DND-41 (cell line): ENCODE data around the gene ZNF688.

Experiments used
- ATAC-seq: fragments of 200-7000 bp; cut with Tn5 transposase; 3 replicates; pipeline ENCODE4 v1.9.1; 2021; ENCODE audit warnings: low read depth; ENCODE audit not compliant: insufficient read depth
- DNase-seq: peaks from one replicate; pipeline ENCODE4 v3.0.0-alpha.2; 2020
- H2AFZ ChIP-seq: 2 replicates; pipeline ENCODE4 v1.6.0; 2012; ENCODE audit warnings: low read depth, low read length
- H3K27ac ChIP-seq: 2 replicates; pipeline ENCODE4 v1.5.1; 2012; ENCODE audit warnings: low read length, inconsistent platforms
- H3K27me3 ChIP-seq: fragments of 200-600 bp; sonication (generic); 2 replicates; pipeline ENCODE4 v1.6.0; 2012; ENCODE audit warnings: low read length, mild to moderate bottlenecking, inconsistent platforms; ENCODE audit not compliant: insufficient read depth, poor library complexity
- H3K36me3 ChIP-seq: 2 replicates; pipeline ENCODE4 v1.5.1; 2012; ENCODE audit warnings: low read length, inconsistent platforms; ENCODE audit not compliant: insufficient read depth
- H3K4me1 ChIP-seq: 2 replicates; pipeline ENCODE4 v1.5.1; 2012; ENCODE audit warnings: mild to moderate bottlenecking, low read length; ENCODE audit not compliant: insufficient read depth
- H3K4me2 ChIP-seq: 2 replicates; pipeline ENCODE4 v1.6.0; 2012; ENCODE audit warnings: mild to moderate bottlenecking, moderate library complexity, low read length, inconsistent platforms; ENCODE audit not compliant: insufficient read depth
- H3K4me3 ChIP-seq, 2 experiments: fragments of 200-600 bp in 1 of 2; shearing (Covaris generic) in 1 of 2; 2 replicates each; pipeline ENCODE4 v1.5.1; 2012 to 2016; ENCODE audit warnings: inconsistent platforms in 2 of 2, low read length in 2 of 2, mild to moderate bottlenecking in 2 of 2, low read depth in 1 of 2, moderate library complexity in 1 of 2
- H3K79me2 ChIP-seq: 2 replicates; pipeline ENCODE4 v1.6.0; 2012; ENCODE audit warnings: low read length, inconsistent platforms; ENCODE audit not compliant: insufficient read depth
- H3K9ac ChIP-seq: 2 replicates; pipeline ENCODE4 v1.6.0; 2012; ENCODE audit warnings: low read depth, mild to moderate bottlenecking, inconsistent platforms, low read length, moderate library complexity
- H3K9me3 ChIP-seq: 2 replicates; pipeline ENCODE4 v1.5.1; 2012; ENCODE audit warnings: low read length, moderate library complexity, mild to moderate bottlenecking, inconsistent platforms; ENCODE audit not compliant: insufficient read depth, severe bottlenecking
- H4K20me1 ChIP-seq: 2 replicates; pipeline ENCODE4 v1.6.0; 2012; ENCODE audit warnings: low read length; ENCODE audit not compliant: insufficient read depth
- EZH2 ChIP-seq: IDR thresholded peaks from 3 replicates; pipeline ENCODE4 v1.6.1; 2012; ENCODE audit warnings: borderline replicate concordance, low read depth, mild to moderate bottlenecking, moderate library complexity, low read length, inconsistent platforms; ENCODE audit not compliant: severe bottlenecking
- TF ChIP-seq, protein P1 (sequence below): IDR thresholded peaks from 2 replicates; pipeline ENCODE4 v1.5.1; 2012; ENCODE audit warnings: borderline replicate concordance, low read length, moderate library complexity, mild to moderate bottlenecking; ENCODE audit not compliant: poor library complexity, severe bottlenecking; ENCODE audit errors: extremely low read depth

Gene ZNF688

DNA sequence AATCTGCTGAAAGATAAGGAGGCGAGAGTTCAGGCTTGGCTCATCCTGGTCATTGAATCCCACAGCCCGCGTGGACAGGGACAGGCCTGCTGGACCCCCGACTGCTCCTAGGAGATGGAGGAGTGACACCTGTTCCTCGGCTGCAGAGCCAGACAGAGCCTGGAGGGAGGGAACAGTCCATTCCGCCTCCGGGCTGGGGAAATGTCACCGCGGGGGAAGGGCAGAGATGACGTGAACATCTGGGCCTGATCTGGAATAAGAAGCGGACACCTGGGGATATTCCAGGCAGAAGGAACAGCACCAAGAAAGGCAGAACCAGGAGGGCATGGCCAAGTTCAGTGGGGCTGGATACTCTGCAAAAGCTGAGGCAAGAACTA, 38.4 kb downstream of the ZNF688 start:
- H3K36me3 ChIP-seq, result peaks cover 43% of the 10 kb centered on the region
- TF ChIP-seq EZH2, result no peak
- TF ChIP-seq, protein P1, sequence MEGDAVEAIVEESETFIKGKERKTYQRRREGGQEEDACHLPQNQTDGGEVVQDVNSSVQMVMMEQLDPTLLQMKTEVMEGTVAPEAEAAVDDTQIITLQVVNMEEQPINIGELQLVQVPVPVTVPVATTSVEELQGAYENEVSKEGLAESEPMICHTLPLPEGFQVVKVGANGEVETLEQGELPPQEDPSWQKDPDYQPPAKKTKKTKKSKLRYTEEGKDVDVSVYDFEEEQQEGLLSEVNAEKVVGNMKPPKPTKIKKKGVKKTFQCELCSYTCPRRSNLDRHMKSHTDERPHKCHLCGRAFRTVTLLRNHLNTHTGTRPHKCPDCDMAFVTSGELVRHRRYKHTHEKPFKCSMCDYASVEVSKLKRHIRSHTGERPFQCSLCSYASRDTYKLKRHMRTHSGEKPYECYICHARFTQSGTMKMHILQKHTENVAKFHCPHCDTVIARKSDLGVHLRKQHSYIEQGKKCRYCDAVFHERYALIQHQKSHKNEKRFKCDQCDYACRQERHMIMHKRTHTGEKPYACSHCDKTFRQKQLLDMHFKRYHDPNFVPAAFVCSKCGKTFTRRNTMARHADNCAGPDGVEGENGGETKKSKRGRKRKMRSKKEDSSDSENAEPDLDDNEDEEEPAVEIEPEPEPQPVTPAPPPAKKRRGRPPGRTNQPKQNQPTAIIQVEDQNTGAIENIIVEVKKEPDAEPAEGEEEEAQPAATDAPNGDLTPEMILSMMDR, result no peak
- H3K4me1 ChIP-seq, result peaks cover 47% of the 10 kb centered on the region
- no peak overlapping the region for H2AFZ ChIP-seq
- ATAC-seq, result no peak
- H3K79me2 ChIP-seq, result peaks cover 50% of the 10 kb centered on the region
- H3K9ac ChIP-seq, result peak overlapping the region; percentile 70
- H4K20me1 ChIP-seq, result no peaks in the 10 kb centered on the region
- no peaks in the 10 kb centered on the region for H3K9me3 ChIP-seq
- H3K27me3 ChIP-seq, result no peaks in the 10 kb centered on the region
- peak overlapping the region; percentile 66 for H3K4me2 ChIP-seq
- H3K4me3 ChIP-seq, result peak overlapping the region in 1 of 2 experiments; percentile 71; a peak in 2 of 4 replicates
- DNase-seq, result no peak
- H3K27ac ChIP-seq, result peak overlapping the region; percentile 49

DNA sequence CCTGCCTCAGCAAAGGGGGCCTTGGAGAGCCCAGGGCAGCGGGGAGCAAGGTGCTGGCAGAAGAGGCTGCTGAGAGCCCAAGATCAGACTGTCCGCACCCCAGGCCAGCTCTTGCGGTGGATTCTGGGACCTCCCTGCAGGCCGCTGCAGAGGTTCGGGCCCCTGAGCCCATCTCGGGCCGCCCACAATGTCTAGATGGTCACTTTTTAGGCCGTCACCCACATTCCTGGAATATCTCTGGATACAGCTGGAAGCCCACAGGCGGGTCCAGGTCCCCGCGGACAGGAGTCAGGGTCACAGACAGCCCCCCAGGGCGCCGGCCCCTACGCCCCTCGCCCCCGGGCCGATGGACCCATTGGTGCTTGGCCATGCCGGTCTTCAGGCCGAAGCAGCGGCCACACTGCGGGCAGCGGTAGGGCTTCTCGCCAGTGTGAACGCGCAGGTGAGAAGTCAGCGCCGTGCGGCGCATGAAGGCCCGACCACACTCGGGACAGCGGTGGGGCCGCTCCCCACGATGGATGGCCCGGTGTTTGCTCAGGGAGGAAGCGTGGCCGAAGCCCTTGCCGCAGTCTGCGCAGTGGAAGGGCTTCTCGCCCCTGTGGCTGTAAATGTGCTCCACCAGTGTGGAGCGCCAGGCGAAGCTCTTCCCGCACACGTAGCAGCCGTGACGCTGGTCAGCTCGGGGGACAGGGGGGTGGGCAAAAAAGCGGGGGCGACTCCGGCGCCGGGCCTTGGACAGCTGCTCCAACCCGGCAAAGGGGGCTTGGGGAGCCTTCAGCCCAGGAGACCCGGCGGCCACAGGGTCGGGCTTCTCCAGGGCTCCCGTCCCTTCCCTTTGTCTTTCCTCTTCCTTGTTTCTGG, 39.0 kb downstream of the ZNF688 start:
- H3K9ac ChIP-seq, result peak overlapping the region; percentile 70
- H3K4me2 ChIP-seq, result peak overlapping the region; percentile 66; the same call in 1 of the 2 replicates
- no peak overlapping the region; the same call in 1 of the 2 replicates for H3K27ac ChIP-seq

DNA sequence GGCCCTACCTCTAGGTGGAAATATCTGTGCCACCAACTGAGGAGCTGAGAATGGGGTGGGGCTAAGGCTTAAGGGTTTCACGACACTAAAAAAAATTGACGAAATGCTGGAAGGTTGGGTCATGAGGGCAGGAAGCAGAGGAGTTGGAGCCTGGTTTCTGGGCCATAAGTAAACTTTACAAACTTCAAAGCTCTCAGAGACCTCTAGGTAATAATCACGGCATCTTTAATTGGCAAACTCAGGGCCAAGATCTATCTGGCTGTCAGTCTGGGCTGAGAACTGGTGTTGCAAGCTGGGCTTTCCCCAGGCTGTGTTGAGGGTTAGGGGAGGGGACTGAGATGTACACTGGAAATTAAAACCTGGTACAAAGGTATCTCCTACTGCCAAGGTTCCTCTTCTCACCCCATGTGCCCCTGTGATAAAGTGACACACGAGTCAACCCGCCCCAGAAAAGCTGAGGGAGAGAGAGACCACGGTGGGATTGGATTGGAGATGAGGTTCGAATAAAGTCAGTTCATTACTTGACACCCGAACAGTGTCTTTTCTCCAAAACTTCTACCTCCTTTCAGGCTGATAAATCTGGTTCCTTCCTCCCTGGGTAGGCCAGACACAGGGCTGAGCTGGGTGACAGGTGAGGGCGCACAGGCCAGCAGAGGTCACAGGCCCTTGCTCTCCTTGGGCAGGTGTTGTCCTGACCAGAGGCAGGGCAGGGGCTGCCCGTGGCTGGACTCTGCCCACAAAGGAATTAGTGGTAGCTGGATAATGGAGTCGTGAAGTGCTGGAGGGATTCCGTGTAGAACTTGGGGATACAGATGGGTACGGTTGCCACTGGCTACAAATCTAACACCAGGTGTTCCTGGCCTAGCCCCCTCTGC, 41.1 kb downstream of the ZNF688 start:
- H3K36me3 ChIP-seq, result peaks cover 36% of the 10 kb centered on the region
- H3K27me3 ChIP-seq, result no peaks in the 10 kb centered on the region
- H2AFZ ChIP-seq, result no peak overlapping the region
- H3K4me2 ChIP-seq, result no peak overlapping the region
- peaks cover 33% of the 10 kb centered on the region for H3K79me2 ChIP-seq
- H3K9ac ChIP-seq, result no peak overlapping the region
- DNase-seq, result no peak
- no peaks in the 10 kb centered on the region for H4K20me1 ChIP-seq
- H3K4me3 ChIP-seq, result no peak overlapping the region
- TF ChIP-seq EZH2, result no peak
- TF ChIP-seq, protein P1, result no peak
- peaks cover 47% of the 10 kb centered on the region for H3K4me1 ChIP-seq
- no peak for ATAC-seq
- H3K9me3 ChIP-seq, result no peaks in the 10 kb centered on the region
- H3K27ac ChIP-seq, result no peak overlapping the region

More for the DNA sequence above, 39.0 kb downstream of the ZNF688 start:
- no peak overlapping the region for H2AFZ ChIP-seq
- ATAC-seq (no peak), DNase-seq (no peak)
- no peaks in the 10 kb centered on the region for H4K20me1 ChIP-seq
- TF ChIP-seq, protein P1, result no peak
- TF ChIP-seq EZH2, result no peak
- H3K4me3 ChIP-seq, result no peak overlapping the region
- H3K79me2 ChIP-seq, result peaks cover 50% of the 10 kb centered on the region
- H3K4me1 ChIP-seq, result peaks cover 53% of the 10 kb centered on the region
- no peaks in the 10 kb centered on the region for H3K27me3 ChIP-seq
- H3K36me3 ChIP-seq, result peaks cover 43% of the 10 kb centered on the region
- H3K9me3 ChIP-seq, result no peaks in the 10 kb centered on the region
